SK-N-SH treated with all-trans-retinoic acid at 6 μM for 48 hours (cell line): Measurements from ENCODE around the gene OCIAD2.
A peak's percentile ranks its signal among the peaks of the same experiment; 100 is the strongest.
"Not testable (repeated sequence)": the region's sequence is repeated elsewhere in the genome, so short reads cannot be mapped to it uniquely, and the experiment has no call there.

ENCODE experiments used
- ATAC-seq: fragments of 200-7000 bp; cut with Tn5 transposase; 3 replicates; pipeline ENCODE4 v1.9.1; 2020; ENCODE audit warnings: mild to moderate bottlenecking, moderate library complexity
- CREB5 ChIP-seq: fragments of 250-450 bp; sonication (Bioruptor Pico); IDR thresholded peaks from 2 replicates; pipeline ENCODE4 v1.5.1; 2020; ENCODE audit warnings: low read depth, mild to moderate bottlenecking, moderate library complexity
- CSDC2 ChIP-seq: fragments of 250-450 bp; sonication (Bioruptor Pico); IDR thresholded peaks from 2 replicates; pipeline ENCODE4 v1.5.0; 2020; ENCODE audit warnings: mild to moderate bottlenecking, moderate library complexity
- CSRNP3 ChIP-seq: fragments of 250-450 bp; sonication (Bioruptor Pico); IDR thresholded peaks from 2 replicates; pipeline ENCODE4 v1.5.1; 2021; ENCODE audit warnings: mild to moderate bottlenecking, moderate library complexity
- ISL1 ChIP-seq: fragments of 250-450 bp; sonication (Bioruptor Pico); IDR thresholded peaks from 2 replicates; pipeline ENCODE4 v2.1.2; 2022; ENCODE audit warnings: mild to moderate bottlenecking, moderate library complexity
- OSR1 ChIP-seq: fragments of 250-450 bp; sonication (Bioruptor Pico); IDR thresholded peaks from 2 replicates; pipeline ENCODE4 v1.8.0; 2022; ENCODE audit warnings: moderate library complexity, mild to moderate bottlenecking, inconsistent platforms
- PATZ1 ChIP-seq: fragments of 250-450 bp; sonication (Bioruptor Pico); IDR thresholded peaks from 2 replicates; pipeline ENCODE4 v1.8.0; 2020; ENCODE audit warnings: mild to moderate bottlenecking, moderate library complexity, borderline replicate concordance
- POU6F1 ChIP-seq: fragments of 250-450 bp; sonication (Bioruptor Pico); IDR thresholded peaks from 2 replicates; pipeline ENCODE4 v1.8.0; 2021; ENCODE audit warnings: low read depth, mild to moderate bottlenecking, moderate library complexity, borderline replicate concordance
- RARB ChIP-seq: fragments of 250-450 bp; sonication (Bioruptor Pico); IDR thresholded peaks from 2 replicates; pipeline ENCODE4 v1.8.0; 2021; ENCODE audit warnings: mild to moderate bottlenecking, moderate library complexity
- SNAI2 ChIP-seq: fragments of 250-450 bp; sonication (Bioruptor Pico); IDR thresholded peaks from 2 replicates; pipeline ENCODE4 v1.5.0; 2020; ENCODE audit warnings: mild to moderate bottlenecking, moderate library complexity
- TOX ChIP-seq: fragments of 250-450 bp; sonication (Bioruptor Pico); IDR thresholded peaks from 2 replicates; pipeline ENCODE4 v1.8.0; 2021; ENCODE audit warnings: mild to moderate bottlenecking, moderate library complexity, borderline replicate concordance
- TSHZ2 ChIP-seq: fragments of 250-450 bp; sonication (Bioruptor Pico); IDR thresholded peaks from 2 replicates; pipeline ENCODE4 v1.5.0; 2020; ENCODE audit warnings: mild to moderate bottlenecking, moderate library complexity
- ZC3H10 ChIP-seq: fragments of 250-450 bp; sonication (Bioruptor Pico); IDR thresholded peaks from 2 replicates; pipeline ENCODE4 v1.5.1; 2021; ENCODE audit warnings: mild to moderate bottlenecking, moderate library complexity
- ZFP3 ChIP-seq: fragments of 250-450 bp; sonication (Bioruptor Pico); IDR thresholded peaks from 2 replicates; pipeline ENCODE4 v1.5.0; 2020; ENCODE audit warnings: mild to moderate bottlenecking, moderate library complexity
- ZNF565 ChIP-seq: fragments of 450-650 bp; formaldehyde crosslinking; conservative IDR thresholded peaks from 2 replicates; pipeline ENCODE4 v1.5.0; 2020; ENCODE audit warnings: low read depth, mild to moderate bottlenecking, moderate library complexity
- ZNF8 ChIP-seq: fragments of 450-650 bp; formaldehyde crosslinking; IDR thresholded peaks from 2 replicates; pipeline ENCODE4 v1.5.0; 2020; ENCODE audit warnings: mild to moderate bottlenecking, moderate library complexity

OCIAD2 gene

GRCh38 chr4:48879561-48880442, 26.8 kb downstream of the OCIAD2 start (continued):
- TF ChIP-seq CSRNP3: no peak

GRCh38 chr4:48877827-48878535, 28.6 kb downstream of the OCIAD2 start:
- ATAC-seq: no peak
- TF ChIP-seq SNAI2 (CRISPR knock-in tag) (no peak), CREB5 (no peak), ZNF565 (CRISPR knock-in tag) (no peak), POU6F1 (CRISPR knock-in tag) (no peak), ISL1 (CRISPR knock-in tag) (no peak)

GRCh38 chr4:48864696-48865095, 41.9 kb downstream of the OCIAD2 start:
- not testable (repeated sequence) for ATAC-seq

GRCh38 chr4:48863728-48864127, 42.8 kb downstream of the OCIAD2 start:
- TF ChIP-seq ZNF8 (CRISPR knock-in tag) (peak; percentile 96), ZC3H10 (no peak)
- ATAC-seq: no peak

GRCh38 chr4:48862661-48863060, 43.9 kb downstream of the OCIAD2 start:
- TF ChIP-seq ISL1 (CRISPR knock-in tag): no peak
- TF ChIP-seq RARB (CRISPR knock-in tag): no peak
- TF ChIP-seq ZNF8 (CRISPR knock-in tag): no peak
- TF ChIP-seq ZC3H10: no peak
- TF ChIP-seq PATZ1: no peak
- TF ChIP-seq SNAI2 (CRISPR knock-in tag): no peak
- no peak for TF ChIP-seq CSDC2 (CRISPR knock-in tag)
- ATAC-seq: no peak

GRCh38 chr4:48862038-48862437, 44.5 kb downstream of the OCIAD2 start:
- ATAC-seq: no peak
- TF ChIP-seq OSR1 (CRISPR knock-in tag) (no peak), CSDC2 (CRISPR knock-in tag) (no peak), TOX (CRISPR knock-in tag) (no peak), ZFP3 (no peak), RARB (CRISPR knock-in tag) (no peak), ZNF565 (CRISPR knock-in tag) (no peak), POU6F1 (CRISPR knock-in tag) (no peak), CREB5 (no peak), TSHZ2 (CRISPR knock-in tag) (no peak), PATZ1 (no peak)
